ENCODE measurements around the gene RPS6KA5. TPM values are rescaled to one million over a fixed set of nuclear protein-coding genes. Genes with fewer than 3 reads are reported as not detected.
A peak's percentile ranks its signal among the peaks of the same experiment; 100 is the strongest.

The RPS6KA5 gene
- total RNA-seq, 1 donor from 2014 or later, result 4.4 TPM

DNA sequence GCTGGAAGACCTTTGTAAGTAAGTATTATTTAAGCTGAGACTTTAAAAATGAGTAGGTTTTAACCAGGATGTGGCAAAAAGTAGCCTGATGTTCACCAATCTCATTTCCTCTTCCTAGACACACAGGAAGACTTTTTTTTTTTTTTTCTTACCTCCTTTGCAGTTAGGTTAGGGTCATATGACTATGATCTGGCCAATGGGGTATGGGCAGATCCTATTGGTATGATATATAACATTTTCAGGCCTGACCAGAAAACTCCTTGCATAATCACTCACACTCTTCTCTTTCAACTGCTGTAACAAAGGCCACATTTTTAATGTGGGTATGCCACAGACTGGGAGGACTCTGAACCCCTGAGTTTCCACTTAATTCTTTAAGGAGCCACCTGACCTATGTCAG is 2.7 kb upstream of the RPS6KA5 start:
- TF ChIP-seq CTCF (IDR thresholded peaks at IDR 0.05; ENCODE audit: unreplicated experiment), result no peak
- Mint-ChIP-seq H3K4me1 (ENCODE audit: low read depth) (peaks cover 3% of the 10 kb centered on the region), H3K4me3 (ENCODE audit: low read depth) (no peak overlapping the region), H3K36me3 (ENCODE audit: insufficient read depth) (no peaks in the 10 kb centered on the region), H3K27me3 (no peaks in the 10 kb centered on the region), H3K27ac (no peak overlapping the region), H3K9me3 (ENCODE audit: low read depth) (no peaks in the 10 kb centered on the region)
- DNase-seq (ENCODE audit: low spot score, unreplicated experiment), result no peak

- DNase-seq (ENCODE audit: low spot score, unreplicated experiment), result no peak
- Mint-ChIP-seq H3K4me3 (ENCODE audit: low read depth) (no peak overlapping the region), H3K4me1 (ENCODE audit: low read depth) (peaks cover 3% of the 10 kb centered on the region), H3K27me3 (no peaks in the 10 kb centered on the region), H3K36me3 (ENCODE audit: insufficient read depth) (no peaks in the 10 kb centered on the region), H3K27ac (no peak overlapping the region), H3K9me3 (ENCODE audit: low read depth) (no peaks in the 10 kb centered on the region)
- TF ChIP-seq CTCF (IDR thresholded peaks at IDR 0.05; ENCODE audit: unreplicated experiment), result no peak
These were observed 2.2 kb upstream of the RPS6KA5 start for GRCh38 chr14:91062600-91062999.

- H3K4me1 Mint-ChIP-seq (ENCODE audit: low read depth), result peaks cover 3% of the 10 kb centered on the region
- no peaks in the 10 kb centered on the region for H3K27me3 Mint-ChIP-seq
- TF ChIP-seq CTCF (IDR thresholded peaks at IDR 0.05; ENCODE audit: unreplicated experiment), result no peak
- no peak for DNase-seq (ENCODE audit: low spot score, unreplicated experiment)
- no peak overlapping the region for H3K27ac Mint-ChIP-seq
- H3K36me3 Mint-ChIP-seq (ENCODE audit: insufficient read depth), result no peaks in the 10 kb centered on the region
- no peaks in the 10 kb centered on the region for H3K9me3 Mint-ChIP-seq (ENCODE audit: low read depth)
- no peak overlapping the region for H3K4me3 Mint-ChIP-seq (ENCODE audit: low read depth)
These were observed 831 bp upstream of the RPS6KA5 start for GRCh38 chr14:91061056-91061887.

DNA sequence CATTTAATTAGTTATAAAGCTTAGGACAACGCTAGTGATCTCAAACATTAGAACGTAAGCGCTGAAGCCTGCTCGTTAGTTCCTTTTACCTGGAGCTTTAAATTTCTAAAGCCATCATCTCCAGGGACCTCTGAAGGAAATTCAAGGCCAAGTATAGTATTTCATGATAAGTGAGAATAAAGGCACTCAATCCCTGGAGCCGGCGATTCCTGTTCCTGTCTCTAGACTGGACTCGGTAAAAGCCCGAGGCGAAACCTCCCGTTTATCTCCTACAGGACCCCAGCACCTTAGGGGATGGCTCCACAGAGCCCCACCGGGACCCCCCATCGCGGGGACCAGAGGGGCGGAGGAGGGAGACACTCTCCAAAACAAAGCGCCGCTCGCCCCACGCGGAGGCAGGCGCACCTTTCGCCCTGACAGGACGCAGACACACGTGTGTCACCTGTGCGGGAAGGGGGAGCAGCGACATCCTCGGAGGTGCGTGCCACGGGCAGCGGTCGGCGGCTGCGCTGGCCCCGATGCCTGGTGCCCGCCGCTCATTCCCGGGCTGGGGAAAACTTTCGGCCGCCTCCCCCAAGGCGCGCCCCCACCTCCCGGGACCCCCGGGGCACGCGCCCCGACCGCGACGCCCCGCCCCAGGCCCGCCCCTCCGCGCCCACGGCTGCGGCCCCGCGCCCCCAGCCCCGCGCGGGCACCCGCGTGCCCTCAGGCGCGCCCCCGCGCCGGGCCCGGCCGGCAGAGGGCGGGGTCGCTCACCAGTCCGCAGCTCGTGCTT is 678 bp downstream of the RPS6KA5 start:
- H3K27me3 Mint-ChIP-seq, result no peaks in the 10 kb centered on the region
- DNase-seq (ENCODE audit: low spot score, unreplicated experiment), result peak; percentile 40
- peaks cover 3% of the 10 kb centered on the region for H3K4me1 Mint-ChIP-seq (ENCODE audit: low read depth)
- peak overlapping the region; percentile 81 for H3K4me3 Mint-ChIP-seq (ENCODE audit: low read depth)
- H3K36me3 Mint-ChIP-seq (ENCODE audit: insufficient read depth), result no peaks in the 10 kb centered on the region
- peak overlapping the region; percentile 83 for H3K27ac Mint-ChIP-seq
- no peaks in the 10 kb centered on the region for H3K9me3 Mint-ChIP-seq (ENCODE audit: low read depth)
- no peak for TF ChIP-seq CTCF (IDR thresholded peaks at IDR 0.05; ENCODE audit: unreplicated experiment)

DNA sequence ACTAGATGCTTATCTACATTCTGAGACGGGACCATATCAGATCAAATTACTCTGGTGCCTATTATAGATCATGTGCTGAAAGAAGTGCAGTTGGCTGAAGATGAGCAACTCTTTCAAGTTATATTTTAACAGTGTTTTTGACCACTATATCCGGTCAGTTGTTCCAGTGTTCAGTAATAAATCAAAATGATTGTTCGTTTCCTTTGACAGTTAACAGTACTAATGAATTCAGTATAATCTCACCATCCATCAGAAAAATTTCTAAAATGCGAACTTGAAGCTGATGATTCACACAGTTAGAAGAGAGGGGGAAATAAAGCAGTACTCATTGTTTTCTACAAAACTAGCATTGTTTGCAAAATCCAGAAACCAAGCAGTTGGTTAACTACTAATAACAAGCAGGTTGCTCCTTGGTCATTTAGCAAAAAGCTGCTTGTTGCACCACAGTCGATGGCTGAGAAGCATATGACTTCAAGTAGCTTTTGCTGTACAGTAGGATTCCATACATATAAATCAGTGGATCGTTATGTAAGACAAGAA is 2.3 kb downstream of the RPS6KA5 start:
- no peak overlapping the region for H3K27ac Mint-ChIP-seq
- H3K4me1 Mint-ChIP-seq (ENCODE audit: low read depth), result peaks cover 5% of the 10 kb centered on the region
- peak overlapping the region; percentile 63 for H3K4me3 Mint-ChIP-seq (ENCODE audit: low read depth)
- no peaks in the 10 kb centered on the region for H3K27me3 Mint-ChIP-seq
- H3K9me3 Mint-ChIP-seq (ENCODE audit: low read depth), result peaks cover under 1% of the 10 kb centered on the region
- DNase-seq (ENCODE audit: low spot score, unreplicated experiment), result no peak
- H3K36me3 Mint-ChIP-seq (ENCODE audit: insufficient read depth), result no peaks in the 10 kb centered on the region
- no peak for TF ChIP-seq CTCF (IDR thresholded peaks at IDR 0.05; ENCODE audit: unreplicated experiment)
